ENCODE results near the gene KREMEN1. TPM values are rescaled to one million over a fixed set of nuclear protein-coding genes. Genes with fewer than 3 reads are reported as not detected.

KREMEN1 gene
- total RNA-seq, 1 donor from 2014 or later, result 16.5 TPM

DNA sequence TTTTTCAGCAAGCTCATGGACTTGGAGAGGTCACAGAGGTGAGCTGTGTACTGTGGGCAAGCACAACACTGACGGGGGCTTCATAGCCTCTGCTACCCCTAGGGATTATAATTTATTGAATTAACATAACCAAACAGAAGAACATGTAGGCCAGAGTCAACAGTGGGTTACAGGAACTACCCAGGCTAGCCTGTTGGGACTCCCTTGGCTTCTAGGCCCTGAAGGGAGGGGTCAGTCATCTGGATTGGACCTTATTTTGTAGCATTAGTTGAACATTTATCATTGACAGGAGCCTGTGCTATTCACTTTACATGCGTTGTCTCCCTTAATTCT is 56.9 kb downstream of the KREMEN1 start:
- peak; percentile 3 for DNase-seq (ENCODE audit: low spot score)

- peak; percentile 13 for DNase-seq (ENCODE audit: low spot score)
Measured at GRCh38 chr22:29130476-29130875, 57.6 kb downstream of the KREMEN1 start.

- no peak for DNase-seq (ENCODE audit: low spot score)
Measured at GRCh38 chr22:29133603-29134133, 60.8 kb downstream of the KREMEN1 start.

- no peak for DNase-seq (ENCODE audit: low spot score)
Measured at GRCh38 chr22:29134448-29134847, 61.6 kb downstream of the KREMEN1 start.

GRCh38 chr22:29136782-29137700 is 64.2 kb downstream of the KREMEN1 start:
- peak; percentile 38 for DNase-seq (ENCODE audit: low spot score)

GRCh38 chr22:29138556-29139305 is 65.9 kb downstream of the KREMEN1 start:
- peak; percentile 35 for DNase-seq (ENCODE audit: low spot score)

DNA sequence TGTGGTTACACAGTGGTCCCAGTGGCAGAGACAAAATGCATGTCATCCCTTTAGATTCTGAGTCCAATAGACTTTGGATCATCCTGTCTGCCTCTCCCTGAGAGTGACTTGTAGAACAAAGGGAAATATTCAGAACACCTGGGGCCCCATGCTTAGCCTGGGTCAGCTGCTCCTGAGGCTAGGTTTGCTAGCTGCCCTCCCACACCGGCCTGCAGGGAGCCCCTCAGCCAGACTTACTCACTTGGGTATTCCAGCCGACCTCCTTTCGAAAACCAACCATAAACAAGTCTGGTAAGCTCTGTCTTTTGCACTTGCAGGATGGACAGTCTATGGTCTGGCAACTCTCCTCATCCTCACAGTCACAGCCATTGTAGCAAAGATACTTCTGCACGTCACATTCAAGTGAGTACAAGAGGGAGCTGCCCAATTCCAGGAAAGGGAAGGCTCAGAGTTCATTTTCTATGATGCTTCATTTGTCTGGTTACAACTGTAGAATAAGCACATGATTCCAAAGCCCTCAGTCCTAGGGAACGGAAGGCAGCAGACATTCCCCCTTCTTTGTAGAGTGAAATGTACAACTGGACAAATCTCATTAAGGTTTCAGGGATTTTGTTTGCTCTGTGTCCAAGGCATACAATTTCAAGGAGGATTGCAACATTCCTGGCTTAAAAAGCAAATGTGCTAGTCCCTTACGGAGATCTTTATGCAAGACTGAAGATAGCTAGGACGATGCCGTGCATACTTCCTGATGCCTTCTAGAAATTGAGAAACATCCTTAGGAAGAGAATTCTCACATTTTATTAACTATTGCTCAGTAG is 67.3 kb downstream of the KREMEN1 start:
- DNase-seq (ENCODE audit: low spot score), result no peak

DNA sequence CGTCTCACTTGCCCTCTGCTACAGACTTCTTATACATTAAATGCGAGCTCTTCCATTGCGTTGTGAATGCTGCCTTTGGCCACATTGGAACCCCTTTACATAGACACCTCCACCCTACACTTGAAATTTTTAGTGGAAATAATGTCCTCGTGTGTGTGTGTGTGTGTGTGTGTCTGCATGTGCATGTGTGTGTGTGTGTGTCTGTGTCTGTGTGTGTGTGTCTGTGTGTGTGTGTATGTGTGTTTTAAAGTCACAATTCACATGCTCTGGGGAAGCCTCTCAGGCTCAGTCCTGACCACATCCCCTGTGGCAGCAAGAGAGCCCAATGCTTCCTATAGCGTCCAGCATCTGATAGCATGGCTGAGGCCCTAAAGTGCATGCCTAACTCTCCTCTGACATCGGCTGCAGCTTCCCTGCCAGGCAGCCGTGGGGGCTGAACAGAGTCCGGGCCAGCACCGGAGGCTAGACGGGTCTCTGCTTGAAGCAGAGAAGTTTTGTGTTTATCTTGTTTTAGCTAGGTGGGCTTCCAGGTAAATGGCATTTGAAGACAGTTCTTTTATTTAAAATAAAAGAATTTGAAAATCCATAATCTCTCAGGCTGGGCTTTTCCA is 68.3 kb downstream of the KREMEN1 start:
- DNase-seq (ENCODE audit: low spot score), result no peak

DNA sequence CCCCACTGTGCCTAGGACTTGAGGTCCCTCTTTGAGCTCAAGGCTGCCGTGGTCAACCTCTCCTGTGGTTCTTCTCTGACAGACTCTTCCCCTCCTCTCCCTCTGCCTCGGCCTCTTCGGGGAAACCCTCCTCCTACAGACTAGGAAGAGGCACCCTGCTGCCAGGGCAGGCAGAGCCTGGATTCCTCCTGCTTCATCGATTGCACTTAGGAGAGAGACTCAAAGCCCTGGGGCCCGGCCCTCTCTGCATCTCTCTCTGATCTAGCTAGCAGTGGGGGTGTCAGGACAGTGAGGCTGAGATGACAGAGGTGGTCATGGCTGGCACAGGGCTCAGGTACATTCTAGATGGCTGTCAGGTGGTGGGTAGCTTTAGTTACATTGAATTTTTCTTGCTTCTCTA is 69.3 kb downstream of the KREMEN1 start:
- DNase-seq (ENCODE audit: low spot score), result peak; percentile 15

- no peak for DNase-seq (ENCODE audit: low spot score)
Measured at GRCh38 chr22:29143941-29144785, 71.3 kb downstream of the KREMEN1 start.

GRCh38 chr22:29144786-29145160 is 71.9 kb downstream of the KREMEN1 start:
- no peak for DNase-seq (ENCODE audit: low spot score)

DNA sequence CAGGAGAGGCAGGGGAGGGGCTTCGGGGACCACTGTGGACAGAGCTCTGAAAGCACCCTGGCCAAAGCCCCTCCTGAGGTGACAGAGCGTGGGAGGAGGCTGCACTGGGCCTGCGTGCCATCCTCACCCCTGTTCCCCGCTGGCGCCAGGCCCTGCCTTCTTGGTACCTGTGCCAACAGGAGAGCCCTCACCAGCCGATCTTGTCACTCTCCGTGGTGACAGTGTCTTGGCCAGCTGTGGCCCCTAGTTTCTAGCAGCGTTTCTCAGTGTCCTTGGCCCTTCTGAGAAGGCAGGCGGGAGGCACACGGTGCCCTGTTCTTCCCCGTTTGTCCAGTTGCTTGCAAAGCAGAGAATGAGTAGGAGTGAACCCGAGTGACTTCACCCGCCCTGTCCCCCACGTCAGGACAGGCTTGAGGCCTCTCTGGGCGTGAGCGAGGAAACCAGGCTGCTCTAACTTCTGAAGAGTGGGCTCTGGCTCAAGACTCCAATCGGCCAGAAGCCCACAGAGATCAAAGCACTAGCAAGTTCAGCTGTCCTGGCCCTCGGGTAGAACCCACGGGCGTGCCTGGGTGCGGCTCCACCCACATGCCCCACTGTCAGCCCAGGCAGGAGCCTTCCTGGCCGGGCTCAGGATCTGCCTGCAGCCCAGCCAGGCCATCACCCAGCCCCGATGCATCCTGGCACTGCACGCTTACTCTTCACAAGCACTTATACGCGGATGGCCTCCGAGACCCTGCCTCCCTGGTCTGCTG is 72.7 kb downstream of the KREMEN1 start:
- DNase-seq (ENCODE audit: low spot score), result no peak

- DNase-seq (ENCODE audit: low spot score), result no peak
Measured at GRCh38 chr22:29146091-29146560, 73.3 kb downstream of the KREMEN1 start.

GRCh38 chr22:29146771-29147170 is 73.9 kb downstream of the KREMEN1 start:
- DNase-seq (ENCODE audit: low spot score), result no peak

- DNase-seq (ENCODE audit: low spot score), result no peak
Measured at GRCh38 chr22:29147331-29147899, 74.6 kb downstream of the KREMEN1 start.

GRCh38 chr22:29148036-29148435 is 75.2 kb downstream of the KREMEN1 start:
- no peak for DNase-seq (ENCODE audit: low spot score)

DNA sequence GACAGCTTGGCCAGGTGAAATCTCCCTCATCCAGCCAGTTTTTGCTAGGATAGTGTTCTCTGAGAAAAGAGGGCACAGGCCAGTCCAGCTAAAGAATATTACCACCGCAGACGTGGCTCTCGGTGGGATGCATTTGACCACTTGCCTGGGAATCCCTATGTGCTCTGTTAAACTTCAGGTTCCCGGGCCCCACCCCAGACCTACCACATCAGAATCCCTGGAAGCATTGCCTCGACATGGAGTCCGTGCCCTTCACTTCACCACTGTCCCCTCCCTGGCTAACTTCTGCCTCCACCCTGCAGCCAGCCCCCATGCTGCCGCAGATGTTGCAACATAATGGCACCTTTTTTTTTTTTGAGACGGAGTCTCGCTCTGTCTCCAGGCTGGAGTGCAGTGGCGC is 76.0 kb downstream of the KREMEN1 start:
- no peak for DNase-seq (ENCODE audit: low spot score)

- DNase-seq (ENCODE audit: low spot score), result no peak
Measured at GRCh38 chr22:29149841-29150555, 77.2 kb downstream of the KREMEN1 start.

GRCh38 chr22:29150701-29151100 is 77.9 kb downstream of the KREMEN1 start:
- peak; percentile 18 for DNase-seq (ENCODE audit: low spot score)

All from ureter (tissue), 1 donor.